Kidney (tissue), 14 donors: ENCODE measurements around the gene CNOT3. TPM values are rescaled to one million over a fixed set of nuclear protein-coding genes. Genes with fewer than 3 reads are reported as not detected.

Source experiments
- DNase-seq, 5 donors: peaks; one replicate each; pipeline ENCODE4 v3.0.0-alpha.2; 2013 to 2020
- FAIRE-seq: peaks from 2 replicates; lab custom pipeline; 2012; peaks lifted over from hg19 to GRCh38; lab: Jason Lieb, UNC
- H3K27ac ChIP-seq, 2 donors: one replicate each; pipeline ENCODE4 v1.7.0; 2013; ENCODE audit warnings: low read depth in 2 of 2, low read length in 2 of 2, inconsistent platforms in 1 of 2
- H3K27me3 ChIP-seq: one replicate; pipeline ENCODE4 v1.7.1; 2013; ENCODE audit warnings: low read length, inconsistent platforms; ENCODE audit not compliant: control insufficient read depth, insufficient read depth
- H3K36me3 ChIP-seq, 3 donors: one replicate each; pipeline versions ENCODE4 v1.7.0 to v1.7.1; 2013; ENCODE audit warnings: low read length in 3 of 3, control low read depth in 1 of 3, inconsistent platforms in 1 of 3; ENCODE audit not compliant: insufficient read depth in 3 of 3, control insufficient read depth in 2 of 3
- H3K4me1 ChIP-seq, 3 donors: one replicate each; pipeline versions ENCODE4 v1.7.0 to v1.7.1; 2013; ENCODE audit warnings: low read length in 3 of 3, inconsistent platforms in 1 of 3, low read depth in 1 of 3; ENCODE audit not compliant: control insufficient read depth in 2 of 3, insufficient read depth in 2 of 3
- H3K4me3 ChIP-seq, 3 donors: one replicate each; pipeline versions ENCODE4 v1.7.0 to v1.8.1; 2013; ENCODE audit warnings: low read length in 3 of 3, control low read depth in 1 of 3, inconsistent platforms in 1 of 3
- H3K9ac ChIP-seq, 3 donors: one replicate each; pipeline versions ENCODE4 v1.7.0 to v1.7.1; 2013; ENCODE audit warnings: low read length in 3 of 3, control low read depth in 1 of 3, inconsistent platforms in 1 of 3
- H3K9me3 ChIP-seq, 3 donors: one replicate each; pipeline versions ENCODE4 v1.7.0 to v1.7.1; 2013; ENCODE audit warnings: low read length in 3 of 3, control low read depth in 1 of 3, inconsistent platforms in 1 of 3; ENCODE audit not compliant: control insufficient read depth in 2 of 3, insufficient read depth in 1 of 3
- intact Hi-C: fragments of 100-400 bp; cut with DNase I; formaldehyde crosslinking; loops from one replicate; pipeline ENCODE4 v1.11.1; 2022
- polyA plus RNA-seq: library from polyadenylated mRNA; stranded (reverse); fragments of 350-450 nt; fragmentation: Illumina TruSeq; extraction: RNeasy Lipid Tissue Mini Kit (QIAGEN cat#74804); gene quantifications from one replicate; pipeline ENCODE4 v1.2.3, GENCODE V29; 2014; ENCODE audit warnings: low read depth, low replicate concordance; ENCODE audit not compliant: insufficient read depth
- total RNA-seq: library from RNA; stranded (reverse); fragmentation: NEBNext Ultra II Directional; extraction: Animal tissue kit (Norgen Biotek cat#: 25700); gene quantifications from one replicate; pipeline ENCODE4 v1.2.1, GENCODE V29; 2021
- TF ChIP-seq, protein P1 (sequence below): IDR thresholded peaks from 3 replicates; pipeline ENCODE4 v1.5.1; 2012; ENCODE audit warnings: mild to moderate bottlenecking, moderate library complexity, borderline replicate concordance; ENCODE audit not compliant: insufficient read depth; ENCODE audit errors: extremely low read depth
- donor health status: control.
- donor health status: control.
- donor health status: control.
- donor health status: control.
- donor health status: control.
- donor health status: DM: yes; HTN: yes; CAD: no.
- donor health status: Normal renal cell carcinoma (clear cell type).

CNOT3 gene
- total and polyA plus RNA-seq, 2 donors from 2014 or later, result 30.8 to 38.1 TPM

DNA sequence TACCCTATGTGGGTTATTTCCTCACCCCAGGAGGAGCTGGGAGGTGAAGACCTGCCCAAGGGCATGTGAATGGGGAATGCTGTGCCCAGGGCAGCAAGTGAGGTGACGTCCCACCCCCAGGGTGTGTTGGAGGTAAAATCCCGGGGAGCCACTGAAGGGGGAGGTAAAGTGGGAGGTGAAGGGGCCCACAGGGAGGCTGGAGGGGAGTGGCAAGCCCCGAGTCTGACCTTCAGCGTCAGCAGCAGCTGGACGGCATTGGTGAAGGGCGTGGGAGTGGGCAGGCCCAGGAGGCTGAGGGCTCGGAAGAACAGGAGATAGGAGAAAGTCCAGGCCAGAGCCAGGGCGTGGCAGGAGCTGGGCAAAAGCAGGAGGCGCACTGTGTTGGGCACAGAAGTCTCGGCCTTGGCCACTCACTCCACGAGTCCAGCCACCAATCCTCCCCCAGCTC is 49.4 kb downstream of the CNOT3 start:
- no peak overlapping the region for H3K27ac ChIP-seq
- intact Hi-C loops, result no loop called here
- DNase-seq, result peak in 2 of 5 donors; percentile 59 to 74
- no peak overlapping the region for H3K9ac ChIP-seq
- H3K27me3 ChIP-seq, result no peaks in the 10 kb centered on the region
- peaks cover 0 to 2% (median 0%) of the 10 kb centered on the region in 3 donors for H3K36me3 ChIP-seq
- no peaks in the 10 kb centered on the region for H3K9me3 ChIP-seq
- peaks cover 0 to 12% (median 10%) of the 10 kb centered on the region in 3 donors for H3K4me1 ChIP-seq
- H3K4me3 ChIP-seq, result no peak overlapping the region
- FAIRE-seq, result no peak
- TF ChIP-seq, protein P1, sequence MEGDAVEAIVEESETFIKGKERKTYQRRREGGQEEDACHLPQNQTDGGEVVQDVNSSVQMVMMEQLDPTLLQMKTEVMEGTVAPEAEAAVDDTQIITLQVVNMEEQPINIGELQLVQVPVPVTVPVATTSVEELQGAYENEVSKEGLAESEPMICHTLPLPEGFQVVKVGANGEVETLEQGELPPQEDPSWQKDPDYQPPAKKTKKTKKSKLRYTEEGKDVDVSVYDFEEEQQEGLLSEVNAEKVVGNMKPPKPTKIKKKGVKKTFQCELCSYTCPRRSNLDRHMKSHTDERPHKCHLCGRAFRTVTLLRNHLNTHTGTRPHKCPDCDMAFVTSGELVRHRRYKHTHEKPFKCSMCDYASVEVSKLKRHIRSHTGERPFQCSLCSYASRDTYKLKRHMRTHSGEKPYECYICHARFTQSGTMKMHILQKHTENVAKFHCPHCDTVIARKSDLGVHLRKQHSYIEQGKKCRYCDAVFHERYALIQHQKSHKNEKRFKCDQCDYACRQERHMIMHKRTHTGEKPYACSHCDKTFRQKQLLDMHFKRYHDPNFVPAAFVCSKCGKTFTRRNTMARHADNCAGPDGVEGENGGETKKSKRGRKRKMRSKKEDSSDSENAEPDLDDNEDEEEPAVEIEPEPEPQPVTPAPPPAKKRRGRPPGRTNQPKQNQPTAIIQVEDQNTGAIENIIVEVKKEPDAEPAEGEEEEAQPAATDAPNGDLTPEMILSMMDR, result no peak

DNA sequence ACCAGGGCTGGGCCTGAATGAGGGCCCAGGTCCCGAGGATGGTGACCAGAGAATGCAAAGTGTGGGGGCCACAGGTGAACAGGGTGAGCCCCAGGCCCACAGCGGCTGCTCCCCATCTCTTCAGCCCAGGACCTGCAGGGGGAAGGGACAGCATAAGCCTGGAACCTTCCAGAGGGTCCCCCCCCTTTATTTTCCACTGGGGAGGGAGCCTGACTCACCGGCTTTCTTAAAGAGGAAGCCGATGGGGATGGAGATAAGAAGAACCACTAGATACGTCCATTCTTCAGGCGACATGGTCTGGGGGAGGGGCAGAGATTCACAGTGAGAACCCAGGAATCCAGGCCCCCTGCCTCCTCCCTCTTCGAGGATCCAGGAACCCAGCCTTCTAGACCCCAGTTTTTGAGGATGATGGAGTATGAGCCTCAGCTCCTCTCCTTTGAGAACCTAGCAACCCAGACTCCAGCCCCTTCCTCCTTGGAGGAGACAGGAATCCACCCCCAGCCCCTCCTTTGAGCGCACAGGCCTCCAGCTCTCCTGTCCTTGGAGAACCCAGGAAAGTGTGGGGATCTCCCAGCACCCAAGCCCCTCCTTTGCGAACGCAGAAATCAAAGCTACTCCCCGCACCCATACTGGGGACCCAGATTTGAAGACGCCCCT is 50.8 kb downstream of the CNOT3 start:
- Histone ChIP-seq H3K9ac (peak overlapping the region in 2 of 3 donors; percentile 72 to 84), H3K9me3 (no peaks in the 10 kb centered on the region), H3K4me3 (peak overlapping the region; percentile 42 to 79 (median 47)), H3K4me1 (peaks cover 0 to 15% (median 13%) of the 10 kb centered on the region in 3 donors), H3K27me3 (no peaks in the 10 kb centered on the region), H3K36me3 (peaks cover 2 to 4% (median 2%) of the 10 kb centered on the region in 3 donors), H3K27ac (peak overlapping the region in 1 of 2 donors; percentile 34)
- DNase-seq (peak in 3 of 5 donors; percentile 26 to 79 (median 75)), FAIRE-seq (no peak)
- TF ChIP-seq, protein P1, result no peak
- intact Hi-C loops, result no loop called here

DNA sequence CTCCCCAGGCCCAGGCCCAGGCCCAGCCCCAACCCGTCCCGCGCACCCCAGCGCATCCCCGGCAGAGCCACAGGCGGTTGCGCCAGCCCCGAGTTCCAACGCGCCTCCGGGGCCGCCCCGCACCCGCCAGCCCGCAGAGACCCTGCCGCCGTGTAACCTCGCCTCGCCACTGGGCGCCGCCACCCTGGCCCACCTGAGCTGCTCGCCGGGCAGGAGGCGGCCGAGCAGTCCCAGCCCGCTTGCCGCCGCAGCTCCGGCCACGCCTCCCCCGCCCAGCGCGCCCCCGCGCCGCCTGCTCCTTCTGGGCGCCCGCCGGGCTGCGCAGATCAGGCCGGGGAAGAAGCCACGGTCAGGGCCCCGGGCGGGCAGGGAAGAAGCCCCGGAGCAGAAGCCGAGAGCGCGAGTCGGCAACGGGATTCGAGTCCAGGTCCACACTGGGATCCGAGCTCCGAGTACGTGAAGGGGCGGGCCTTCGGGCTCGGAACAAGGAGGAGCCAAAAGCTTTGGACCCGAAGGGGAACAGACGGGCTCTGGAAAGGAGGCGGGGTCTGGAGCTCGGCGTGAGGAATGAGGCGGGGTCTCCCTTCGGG is 51.7 kb downstream of the CNOT3 start, which contains the start of gene MBOAT7:
TSS of gene MBOAT7 (minus strand) at position 436 of the 590 bp plus-strand sequence. CDS start 1,072 bp downstream, outside the sequence.
- TF ChIP-seq, protein P1, result peak; percentile 41
- no peaks in the 10 kb centered on the region for H3K9me3 ChIP-seq
- peaks cover 2 to 8% (median 4%) of the 10 kb centered on the region in 3 donors for H3K36me3 ChIP-seq
- no peak for FAIRE-seq
- peak within 1 kb of the TSS; percentile 100 for H3K27ac ChIP-seq
- DNase-seq, result no peak
- peak within 1 kb of the TSS; percentile 70 to 84 (median 72) for H3K9ac ChIP-seq
- intact Hi-C loops, result no loop called here
- no peaks in the 10 kb centered on the region for H3K27me3 ChIP-seq
- H3K4me3 ChIP-seq, result peak within 1 kb of the TSS; percentile 79 to 85 (median 84)
- H3K4me1 ChIP-seq, result peaks cover 0 to 15% (median 13%) of the 10 kb centered on the region in 3 donors
